ENCODE data around the gene GUCA2A. TPM values are rescaled to one million over a fixed set of nuclear protein-coding genes. Genes with fewer than 3 reads are reported as not detected.
A peak's percentile ranks its signal among the peaks of the same experiment; 100 is the strongest.

GUCA2A gene
- total RNA-seq, 2 experiments from 2014 or later = not detected

- ChIA-PET POLR2A (no interaction called here), CTCF (interaction anchor here (1.3 kb wide), 1 partner anchor 33 kb away, joined by 7 read pairs; no protein-coding TSS in a partner anchor)
- no peak overlapping the region for H3K27ac Mint-ChIP-seq
- peaks cover 57% of the 10 kb centered on the region for H3K36me3 Mint-ChIP-seq (ENCODE audit: low read depth)
- no peaks in the 10 kb centered on the region for H3K27me3 Mint-ChIP-seq
- DNase-seq (no peak), ATAC-seq (peak; percentile 39)
- TF ChIP-seq, protein P1, sequence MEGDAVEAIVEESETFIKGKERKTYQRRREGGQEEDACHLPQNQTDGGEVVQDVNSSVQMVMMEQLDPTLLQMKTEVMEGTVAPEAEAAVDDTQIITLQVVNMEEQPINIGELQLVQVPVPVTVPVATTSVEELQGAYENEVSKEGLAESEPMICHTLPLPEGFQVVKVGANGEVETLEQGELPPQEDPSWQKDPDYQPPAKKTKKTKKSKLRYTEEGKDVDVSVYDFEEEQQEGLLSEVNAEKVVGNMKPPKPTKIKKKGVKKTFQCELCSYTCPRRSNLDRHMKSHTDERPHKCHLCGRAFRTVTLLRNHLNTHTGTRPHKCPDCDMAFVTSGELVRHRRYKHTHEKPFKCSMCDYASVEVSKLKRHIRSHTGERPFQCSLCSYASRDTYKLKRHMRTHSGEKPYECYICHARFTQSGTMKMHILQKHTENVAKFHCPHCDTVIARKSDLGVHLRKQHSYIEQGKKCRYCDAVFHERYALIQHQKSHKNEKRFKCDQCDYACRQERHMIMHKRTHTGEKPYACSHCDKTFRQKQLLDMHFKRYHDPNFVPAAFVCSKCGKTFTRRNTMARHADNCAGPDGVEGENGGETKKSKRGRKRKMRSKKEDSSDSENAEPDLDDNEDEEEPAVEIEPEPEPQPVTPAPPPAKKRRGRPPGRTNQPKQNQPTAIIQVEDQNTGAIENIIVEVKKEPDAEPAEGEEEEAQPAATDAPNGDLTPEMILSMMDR (IDR thresholded peaks at IDR 0.05) = no peak
- H3K4me1 Mint-ChIP-seq (ENCODE audit: low read depth) = peaks cover 17% of the 10 kb centered on the region
- no peak overlapping the region for H3K4me3 Mint-ChIP-seq
- H3K9me3 Mint-ChIP-seq = peaks cover 18% of the 10 kb centered on the region
- intact Hi-C loops (cut with micrococcal nuclease) = no loop called here
Observed at GRCh38 chr1:42206164-42206563, 41.6 kb upstream of the GUCA2A start.

GRCh38 chr1:42201986-42202385, 37.4 kb upstream of the GUCA2A start:
- Mint-ChIP-seq H3K27me3 (no peaks in the 10 kb centered on the region), H3K4me1 (ENCODE audit: low read depth) (peaks cover 3% of the 10 kb centered on the region), H3K27ac (no peak overlapping the region), H3K9me3 (peaks cover 18% of the 10 kb centered on the region), H3K36me3 (ENCODE audit: low read depth) (peaks cover 64% of the 10 kb centered on the region), H3K4me3 (no peak overlapping the region)
- TF ChIP-seq, protein P1 (IDR thresholded peaks at IDR 0.05) = no peak
- intact Hi-C loops (cut with micrococcal nuclease) = no loop called here
- POLR2A ChIA-PET = no interaction called here
- ATAC-seq (no peak), DNase-seq (no peak)
- CTCF ChIA-PET = interaction anchor here (1.3 to 1.8 kb wide), 2 partner anchors 24 to 29 kb away, joined by 4 to 6 read pairs; no protein-coding TSS in a partner anchor

DNA sequence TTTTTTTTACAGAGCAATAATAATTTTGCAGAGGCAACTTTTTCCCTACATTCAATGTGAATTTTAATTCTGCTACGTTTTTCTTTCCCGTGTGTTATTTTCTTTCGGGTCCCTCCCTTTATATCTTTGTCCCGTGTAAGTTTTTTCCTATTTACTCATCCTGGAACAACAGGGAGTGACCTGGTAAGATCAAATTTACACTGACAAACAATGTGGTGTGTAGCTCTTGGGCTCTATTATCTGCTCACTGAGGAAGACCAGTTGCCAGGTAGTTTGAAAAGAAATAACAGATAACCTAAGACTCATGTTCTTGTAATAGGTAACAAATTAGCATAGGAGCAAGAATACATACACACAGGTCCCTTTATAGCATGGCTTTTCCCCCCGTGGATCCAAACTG, 33.7 kb upstream of the GUCA2A start:
- no peaks in the 10 kb centered on the region for H3K27me3 Mint-ChIP-seq
- peaks cover 47% of the 10 kb centered on the region for H3K36me3 Mint-ChIP-seq (ENCODE audit: low read depth)
- ChIA-PET POLR2A (no interaction called here), CTCF (interaction anchor here (1.0 kb wide), 1 partner anchor 25 kb away, joined by 3 read pairs; no protein-coding TSS in a partner anchor)
- no peak overlapping the region for H3K4me3 Mint-ChIP-seq
- H3K27ac Mint-ChIP-seq = no peak overlapping the region
- intact Hi-C loops (cut with micrococcal nuclease) = no loop called here
- H3K9me3 Mint-ChIP-seq = peaks cover 10% of the 10 kb centered on the region
- DNase-seq = no peak
- no peaks in the 10 kb centered on the region for H3K4me1 Mint-ChIP-seq (ENCODE audit: low read depth)
- ATAC-seq = no peak
- TF ChIP-seq, protein P1 (IDR thresholded peaks at IDR 0.05) = no peak

DNA sequence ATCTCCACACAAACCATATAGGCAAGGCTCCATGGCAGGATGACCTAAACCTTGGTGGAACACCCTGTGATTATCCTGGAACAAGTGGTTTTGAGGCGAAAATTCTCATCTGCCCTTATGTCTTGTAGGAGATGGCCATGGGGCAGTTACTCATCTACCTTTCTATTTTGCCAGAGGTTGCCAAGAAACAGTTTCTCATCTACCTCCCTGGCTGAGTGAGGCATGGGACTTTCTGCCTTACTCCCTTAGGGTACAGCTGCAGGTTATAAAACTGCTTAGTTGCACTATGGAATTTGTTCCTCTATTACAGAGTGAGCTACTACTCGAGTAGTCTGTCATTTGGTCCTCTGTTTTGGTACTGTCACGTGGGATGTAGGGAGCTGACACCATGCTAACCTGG, 31.3 kb upstream of the GUCA2A start:
- Mint-ChIP-seq H3K4me1 (ENCODE audit: low read depth) (peaks cover 2% of the 10 kb centered on the region), H3K4me3 (no peak overlapping the region), H3K27ac (no peak overlapping the region), H3K9me3 (no peaks in the 10 kb centered on the region), H3K27me3 (no peaks in the 10 kb centered on the region), H3K36me3 (ENCODE audit: low read depth) (peaks cover 32% of the 10 kb centered on the region)
- CTCF ChIA-PET = interaction anchor here (1.0 kb wide), 1 partner anchor 23 kb away, joined by 3 read pairs; no protein-coding TSS in a partner anchor
- DNase-seq (no peak), ATAC-seq (no peak)
- TF ChIP-seq, protein P1 (IDR thresholded peaks at IDR 0.05) = no peak
- intact Hi-C loops (cut with micrococcal nuclease) = no loop called here
- POLR2A ChIA-PET = no interaction called here

DNA sequence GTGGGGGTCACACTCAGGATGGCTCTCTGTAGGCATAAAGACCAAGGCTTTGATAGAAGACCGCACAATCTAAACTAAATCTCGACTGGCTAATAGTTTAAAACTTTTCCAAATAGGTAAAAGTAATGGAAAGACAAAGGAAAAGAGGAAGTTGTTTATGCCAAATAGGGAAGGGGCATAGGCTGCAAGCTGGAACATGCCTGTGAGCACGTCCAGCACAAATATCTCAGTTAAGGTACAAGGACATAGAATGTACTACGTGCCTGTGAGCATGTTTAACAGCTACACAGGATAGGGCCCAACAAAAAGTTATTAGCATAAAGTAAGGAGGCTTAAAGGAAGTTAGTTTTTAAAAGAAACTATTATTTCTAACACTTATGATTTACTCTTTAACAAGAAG, 27.6 kb upstream of the GUCA2A start:
- peaks cover 2% of the 10 kb centered on the region for H3K4me1 Mint-ChIP-seq (ENCODE audit: low read depth)
- POLR2A ChIA-PET = no interaction called here
- no peaks in the 10 kb centered on the region for H3K9me3 Mint-ChIP-seq
- DNase-seq = no peak
- no peak for ATAC-seq
- TF ChIP-seq, protein P1 (IDR thresholded peaks at IDR 0.05) = no peak
- peaks cover 25% of the 10 kb centered on the region for H3K36me3 Mint-ChIP-seq (ENCODE audit: low read depth)
- intact Hi-C loops (cut with micrococcal nuclease) = no loop called here
- no peak overlapping the region for H3K4me3 Mint-ChIP-seq
- H3K27ac Mint-ChIP-seq = no peak overlapping the region
- CTCF ChIA-PET = interaction anchor here (0.8 to 3.3 kb wide), 3 partner anchors 12 to 18 kb away, joined by 3 to 16 read pairs (median 3); no protein-coding TSS in a partner anchor
- H3K27me3 Mint-ChIP-seq = no peaks in the 10 kb centered on the region

Data from activated CD8-positive, alpha-beta T cell treated with anti-CD3 and anti-CD28 coated beads for 36 hours (primary cell).